ENCODE results near the gene ECSCR.

- TF ChIP-seq CTCF (IDR thresholded peaks at IDR 0.05) (no peak), POLR2AphosphoS5 (IDR thresholded peaks at IDR 0.05; ENCODE audit: low read depth, low read length) (no peak), SIN3A (IDR thresholded peaks at IDR 0.05; ENCODE audit: borderline replicate concordance, insufficient read depth, low read depth, low read length) (no peak), REST (IDR thresholded peaks at IDR 0.05; ENCODE audit: insufficient read depth in 1 of 2, low read depth in 2 of 2, low read length in 1 of 2) (no peak)
Observed at GRCh38 chr5:139451176-139451575, 11.4 kb downstream of the ECSCR start.
